GM23338 (cell line): ENCODE data around the gene DNAH6. TPM values are rescaled to one million over a fixed set of nuclear protein-coding genes. Genes with fewer than 3 reads are reported as not detected.

Experiments used
- ATAC-seq: fragments of 200-7000 bp; cut with Tn5 transposase; 3 replicates; pipeline ENCODE4 v1.9.1; 2020
- DNase-seq: peaks from one replicate; pipeline ENCODE4 v3.0.0-alpha.2; 2015; ENCODE audit warnings: low spot score
- H2AFZ ChIP-seq: fragments of 200-600 bp; sonication (generic); 2 replicates; pipeline ENCODE4 v1.8.0; 2016; ENCODE audit warnings: antibody characterized with exemption, mild to moderate bottlenecking, moderate library complexity
- H3F3A ChIP-seq: fragments of 200-600 bp; sonication (generic); replicated peaks from 2 replicates; pipeline ENCODE4 v1.8.0; 2017; ENCODE audit warnings: antibody characterized with exemption, mixed run types, low read depth
- H3K27ac ChIP-seq: fragments of 200-600 bp; sonication (generic); 2 replicates; pipeline ENCODE4 v1.6.1; 2016; ENCODE audit warnings: low read depth
- H3K27me3 ChIP-seq: fragments of 200-600 bp; sonication (generic); 2 replicates; pipeline ENCODE4 v1.8.0; 2016; ENCODE audit warnings: mild to moderate bottlenecking, mixed run types, moderate library complexity; ENCODE audit not compliant: insufficient read depth
- H3K36me3 ChIP-seq: fragments of 200-600 bp; sonication (generic); 2 replicates; pipeline ENCODE4 v1.8.0; 2016; ENCODE audit warnings: mild to moderate bottlenecking; ENCODE audit not compliant: insufficient read depth
- H3K4me1 ChIP-seq: fragments of 200-600 bp; sonication (generic); 2 replicates; pipeline ENCODE4 v1.8.0; 2016; ENCODE audit warnings: mild to moderate bottlenecking, moderate library complexity; ENCODE audit not compliant: insufficient read depth
- H3K4me2 ChIP-seq: fragments of 200-600 bp; sonication (generic); 2 replicates; pipeline ENCODE4 v1.7.1; 2017; ENCODE audit warnings: mixed run types
- H3K4me3 ChIP-seq: fragments of 200-600 bp; sonication (generic); 2 replicates; pipeline ENCODE4 v1.6.1; 2016; ENCODE audit warnings: mixed run types
- H3K79me2 ChIP-seq: fragments of 200-600 bp; sonication (generic); replicated peaks from 2 replicates; pipeline ENCODE4 v1.8.0; 2017; ENCODE audit warnings: mild to moderate bottlenecking; ENCODE audit not compliant: insufficient read depth
- H3K9me2 ChIP-seq: fragments of 200-600 bp; sonication (generic); 2 replicates; pipeline ENCODE4 v1.8.0; 2017; ENCODE audit not compliant: insufficient read depth
- H4K20me1 ChIP-seq: fragments of 200-600 bp; sonication (generic); replicated peaks from 2 replicates; pipeline ENCODE4 v1.8.0; 2017; ENCODE audit warnings: mild to moderate bottlenecking; ENCODE audit not compliant: insufficient read depth
- H3K27ac Mint-ChIP-seq: 2 replicates; pipeline ENCODE4 v1.8.0; 2020; ENCODE audit warnings: inconsistent platforms, mild to moderate bottlenecking, moderate library complexity, mixed read lengths
- H3K27me3 Mint-ChIP-seq: 3 replicates; pipeline ENCODE4 v1.8.0; 2022; ENCODE audit warnings: low read depth, mild to moderate bottlenecking, moderate library complexity, mixed read lengths, inconsistent platforms; ENCODE audit not compliant: insufficient read depth, poor library complexity
- H3K36me3 Mint-ChIP-seq: 3 replicates; pipeline ENCODE4 v1.8.0; 2021; ENCODE audit warnings: low read depth, mild to moderate bottlenecking, inconsistent platforms, moderate library complexity, mixed read lengths
- H3K4me1 Mint-ChIP-seq: 3 replicates; pipeline ENCODE4 v1.8.0; 2020; ENCODE audit warnings: mild to moderate bottlenecking, inconsistent platforms, mixed read lengths
- H3K4me3 Mint-ChIP-seq: 3 replicates; pipeline ENCODE4 v1.8.0; 2021; ENCODE audit warnings: moderate library complexity, mild to moderate bottlenecking, inconsistent platforms, mixed read lengths
- H3K9me3 Mint-ChIP-seq: 3 replicates; pipeline ENCODE4 v1.8.0; 2020; ENCODE audit warnings: moderate library complexity, mild to moderate bottlenecking, inconsistent platforms, mixed read lengths
- NANOG ChIP-seq: IDR thresholded peaks from 2 replicates; pipeline ENCODE4 v1.6.1; 2016; ENCODE audit warnings: antibody characterized with exemption, borderline replicate concordance
- POLR2AphosphoS5 ChIP-seq: IDR thresholded peaks from 2 replicates; pipeline ENCODE4 v1.6.1; 2016; ENCODE audit warnings: antibody characterized with exemption, low read depth
- STAT1 ChIP-seq: IDR thresholded peaks from one replicate; pipeline ENCODE4 v1.6.1; 2016; ENCODE audit warnings: antibody characterized with exemption; ENCODE audit not compliant: unreplicated experiment
- ZNF114 ChIP-seq: fragments of 250-450 bp; sonication (Bioruptor Pico); IDR thresholded peaks from 2 replicates; pipeline ENCODE4 v1.5.0; 2020; ENCODE audit warnings: mild to moderate bottlenecking, moderate library complexity
- ZNF331 ChIP-seq: fragments of 250-450 bp; sonication (Bioruptor Pico); IDR thresholded peaks from 2 replicates; pipeline ENCODE4 v1.5.0; 2020; ENCODE audit warnings: low read depth, mild to moderate bottlenecking, moderate library complexity
- polyA plus RNA-seq: library from polyadenylated mRNA; unstranded; fragments of >200 nt; fragmentation: Nextera tagmentation; extraction: Ambion mirVana; gene quantifications from 2 replicates; pipeline ENCODE4 v1.2.1, GENCODE V29; 2016
- total RNA-seq: library from RNA; depleted of rRNA; stranded (reverse); fragments of >200 nt; shearing (Covaris generic); gene quantifications from 2 replicates; pipeline ENCODE4 v1.2.3, GENCODE V29; 2014
- TF ChIP-seq, protein P1 (sequence below): IDR thresholded peaks from one replicate; pipeline ENCODE4 v1.6.1; 2018; ENCODE audit warnings: antibody characterized with exemption; ENCODE audit not compliant: unreplicated experiment
- TF ChIP-seq, protein P2 (sequence below), 2 experiments: fragments of 200-600 bp in 1 of 2; sonication (generic) in 1 of 2; conservative IDR thresholded peaks; 2 replicates each; pipeline versions ENCODE4 v1.5.1 to v1.6.1; 2016 to 2017; ENCODE audit warnings: antibody characterized with exemption in 2 of 2, low read depth in 2 of 2, mild to moderate bottlenecking in 2 of 2, moderate library complexity in 1 of 2

The DNAH6 gene
- total and polyA plus RNA-seq, 2 experiments from 2014 or later: 0.27 to 0.31 TPM

DNA sequence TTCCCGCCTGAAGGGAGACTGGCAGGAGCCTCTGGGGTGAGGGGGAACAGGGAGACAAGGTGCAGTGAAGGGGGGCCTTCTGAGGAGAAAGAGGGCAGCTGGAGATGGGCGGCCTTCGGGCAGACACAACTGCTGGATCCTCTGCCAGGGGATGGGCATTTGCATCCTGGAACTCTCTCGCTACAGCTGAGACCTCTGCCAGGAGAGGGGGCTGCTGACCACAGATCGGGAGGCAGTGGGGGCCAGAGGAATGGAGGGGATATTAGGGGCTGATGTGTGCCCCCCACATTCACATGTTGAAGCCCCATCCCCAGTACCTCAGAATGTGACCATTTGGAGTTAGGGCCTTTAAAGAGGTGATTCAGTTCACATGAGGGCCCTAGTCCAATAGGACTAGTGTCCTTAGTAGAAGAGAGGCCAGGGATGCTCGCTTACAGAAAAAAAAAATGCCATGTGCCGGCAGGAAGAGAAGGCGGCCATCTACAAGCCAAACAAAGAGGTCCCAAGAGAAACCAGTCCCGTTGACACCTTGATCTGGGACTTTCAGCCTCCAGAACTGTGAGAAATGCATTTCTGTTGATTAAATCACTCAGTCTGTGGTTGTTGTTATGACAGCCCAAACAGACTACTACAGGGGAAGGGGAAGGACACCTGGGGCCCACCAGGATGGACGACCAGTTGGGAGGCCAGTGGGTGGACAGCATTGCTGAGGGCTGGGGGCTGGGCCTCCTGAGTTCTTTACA is 314.6 kb downstream of the DNAH6 start:
- H3K36me3 Mint-ChIP-seq: peaks cover 3% of the 10 kb centered on the region; the same call in 2 of the 3 replicates
- TF ChIP-seq, protein P1, sequence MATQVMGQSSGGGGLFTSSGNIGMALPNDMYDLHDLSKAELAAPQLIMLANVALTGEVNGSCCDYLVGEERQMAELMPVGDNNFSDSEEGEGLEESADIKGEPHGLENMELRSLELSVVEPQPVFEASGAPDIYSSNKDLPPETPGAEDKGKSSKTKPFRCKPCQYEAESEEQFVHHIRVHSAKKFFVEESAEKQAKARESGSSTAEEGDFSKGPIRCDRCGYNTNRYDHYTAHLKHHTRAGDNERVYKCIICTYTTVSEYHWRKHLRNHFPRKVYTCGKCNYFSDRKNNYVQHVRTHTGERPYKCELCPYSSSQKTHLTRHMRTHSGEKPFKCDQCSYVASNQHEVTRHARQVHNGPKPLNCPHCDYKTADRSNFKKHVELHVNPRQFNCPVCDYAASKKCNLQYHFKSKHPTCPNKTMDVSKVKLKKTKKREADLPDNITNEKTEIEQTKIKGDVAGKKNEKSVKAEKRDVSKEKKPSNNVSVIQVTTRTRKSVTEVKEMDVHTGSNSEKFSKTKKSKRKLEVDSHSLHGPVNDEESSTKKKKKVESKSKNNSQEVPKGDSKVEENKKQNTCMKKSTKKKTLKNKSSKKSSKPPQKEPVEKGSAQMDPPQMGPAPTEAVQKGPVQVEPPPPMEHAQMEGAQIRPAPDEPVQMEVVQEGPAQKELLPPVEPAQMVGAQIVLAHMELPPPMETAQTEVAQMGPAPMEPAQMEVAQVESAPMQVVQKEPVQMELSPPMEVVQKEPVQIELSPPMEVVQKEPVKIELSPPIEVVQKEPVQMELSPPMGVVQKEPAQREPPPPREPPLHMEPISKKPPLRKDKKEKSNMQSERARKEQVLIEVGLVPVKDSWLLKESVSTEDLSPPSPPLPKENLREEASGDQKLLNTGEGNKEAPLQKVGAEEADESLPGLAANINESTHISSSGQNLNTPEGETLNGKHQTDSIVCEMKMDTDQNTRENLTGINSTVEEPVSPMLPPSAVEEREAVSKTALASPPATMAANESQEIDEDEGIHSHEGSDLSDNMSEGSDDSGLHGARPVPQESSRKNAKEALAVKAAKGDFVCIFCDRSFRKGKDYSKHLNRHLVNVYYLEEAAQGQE: no peak
- TF ChIP-seq, protein P2, sequence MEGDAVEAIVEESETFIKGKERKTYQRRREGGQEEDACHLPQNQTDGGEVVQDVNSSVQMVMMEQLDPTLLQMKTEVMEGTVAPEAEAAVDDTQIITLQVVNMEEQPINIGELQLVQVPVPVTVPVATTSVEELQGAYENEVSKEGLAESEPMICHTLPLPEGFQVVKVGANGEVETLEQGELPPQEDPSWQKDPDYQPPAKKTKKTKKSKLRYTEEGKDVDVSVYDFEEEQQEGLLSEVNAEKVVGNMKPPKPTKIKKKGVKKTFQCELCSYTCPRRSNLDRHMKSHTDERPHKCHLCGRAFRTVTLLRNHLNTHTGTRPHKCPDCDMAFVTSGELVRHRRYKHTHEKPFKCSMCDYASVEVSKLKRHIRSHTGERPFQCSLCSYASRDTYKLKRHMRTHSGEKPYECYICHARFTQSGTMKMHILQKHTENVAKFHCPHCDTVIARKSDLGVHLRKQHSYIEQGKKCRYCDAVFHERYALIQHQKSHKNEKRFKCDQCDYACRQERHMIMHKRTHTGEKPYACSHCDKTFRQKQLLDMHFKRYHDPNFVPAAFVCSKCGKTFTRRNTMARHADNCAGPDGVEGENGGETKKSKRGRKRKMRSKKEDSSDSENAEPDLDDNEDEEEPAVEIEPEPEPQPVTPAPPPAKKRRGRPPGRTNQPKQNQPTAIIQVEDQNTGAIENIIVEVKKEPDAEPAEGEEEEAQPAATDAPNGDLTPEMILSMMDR (conservative IDR thresholded peaks at IDR 0.05; ENCODE audit: low read depth in 2 of 2): peak; percentile 43 to 77
- TF ChIP-seq POLR2AphosphoS5: no peak
- no peak overlapping the region for H3K4me2 ChIP-seq
- H3K9me3 Mint-ChIP-seq: peaks cover 6% of the 10 kb centered on the region
- H3K27ac ChIP-seq: no peak overlapping the region
- ATAC-seq: peak; percentile 50
- H3K4me1 ChIP-seq: 0 out of 2 replicates have a peak, but pooled peaks cover 5% of the 10 kb centered on the region
- no peaks in the 10 kb centered on the region for H3K27me3 Mint-ChIP-seq
- DNase-seq: peak; percentile 12
- H3K79me2 ChIP-seq: no peaks in the 10 kb centered on the region
- peak overlapping the region; percentile 17; the same call in 1 of the 2 replicates for H3K27ac Mint-ChIP-seq
- no peak overlapping the region for H3K4me3 ChIP-seq
- peaks cover 17% of the 10 kb centered on the region for H3K4me1 Mint-ChIP-seq
- no peaks in the 10 kb centered on the region for H3K27me3 ChIP-seq
- no peaks in the 10 kb centered on the region for H3K9me2 ChIP-seq
- H2AFZ ChIP-seq: peak overlapping the region; percentile 38; the same call in 1 of the 2 replicates
- H3K4me3 Mint-ChIP-seq: no peak overlapping the region; the same call in 2 of the 3 replicates
- H3K36me3 ChIP-seq: no peaks in the 10 kb centered on the region
- no peaks in the 10 kb centered on the region for H4K20me1 ChIP-seq
- H3F3A ChIP-seq: no peaks in the 10 kb centered on the region

DNA sequence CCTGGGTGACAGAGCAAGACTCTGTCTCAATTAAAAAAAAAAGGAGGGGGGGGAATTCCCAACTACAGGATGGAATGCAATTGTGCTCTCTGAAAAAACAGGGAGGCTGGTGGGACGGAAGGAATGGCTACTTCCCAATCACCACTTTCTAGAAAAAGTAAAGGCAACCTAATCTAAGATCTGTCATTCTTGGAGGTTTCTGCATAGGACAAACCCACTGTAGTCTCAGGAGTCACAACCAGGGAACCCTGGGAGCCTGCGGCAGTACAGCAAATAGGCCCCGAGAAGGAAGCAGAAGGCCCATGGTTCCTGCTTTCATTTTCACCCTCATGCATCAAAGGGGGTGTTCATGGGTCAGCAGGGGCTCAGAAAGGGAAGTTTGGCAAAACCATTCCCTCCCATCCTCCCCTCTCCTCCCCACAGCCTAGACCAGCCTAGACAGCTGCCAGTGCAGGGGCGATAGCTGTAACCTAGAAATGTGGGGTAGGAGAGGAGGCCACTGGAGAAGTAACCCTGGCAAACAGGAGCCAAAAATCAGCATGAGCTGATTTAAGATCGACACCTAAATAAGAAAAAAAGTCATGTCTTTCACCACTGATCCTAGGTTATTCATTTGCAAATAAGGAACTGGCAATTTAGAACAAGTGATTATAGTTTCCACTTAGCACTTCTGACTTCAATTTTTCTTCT is 316.6 kb downstream of the DNAH6 start:
- H3K79me2 ChIP-seq: no peaks in the 10 kb centered on the region
- no peaks in the 10 kb centered on the region for H3K9me2 ChIP-seq
- H3K27me3 ChIP-seq: no peaks in the 10 kb centered on the region
- Mint-ChIP-seq H3K27me3 (no peaks in the 10 kb centered on the region), H3K9me3 (peaks cover 16% of the 10 kb centered on the region), H3K4me3 (no peak overlapping the region), H3K36me3 (peaks cover 14% of the 10 kb centered on the region; the same call in 2 of the 3 replicates), H3K27ac (no peak overlapping the region), H3K4me1 (peaks cover 17% of the 10 kb centered on the region)
- no peak overlapping the region for H3K4me3 ChIP-seq
- peak overlapping the region; percentile 33; the same call in 1 of the 2 replicates for H3K4me2 ChIP-seq
- peak; percentile 21 for DNase-seq
- H3K27ac ChIP-seq: 0 out of 2 replicates have a peak overlapping the region, but pooled peaks have one; percentile 52
- ATAC-seq: peak; percentile 38
- H3F3A ChIP-seq: no peaks in the 10 kb centered on the region
- no peaks in the 10 kb centered on the region for H4K20me1 ChIP-seq
- H3K4me1 ChIP-seq: 0 out of 2 replicates have a peak, but pooled peaks cover 5% of the 10 kb centered on the region
- H2AFZ ChIP-seq: no peak overlapping the region
- no peaks in the 10 kb centered on the region; the same call in none of the 2 replicates for H3K36me3 ChIP-seq
- no peak for TF ChIP-seq ZNF114
- no peak for TF ChIP-seq NANOG
- TF ChIP-seq ZNF331 (CRISPR knock-in tag): no peak
- TF ChIP-seq, protein P1: no peak
- no peak for TF ChIP-seq STAT1
